ENCODE data around the gene GRIA4.

GRCh38 chr11:105897161-105897560 is 287.3 kb downstream of the GRIA4 start:
- no peak for TF ChIP-seq POLR2A (IDR thresholded peaks at IDR 0.05; ENCODE audit: low read length)
- TF ChIP-seq GATA1 (IDR thresholded peaks at IDR 0.05; ENCODE audit: low read depth, low read length): no peak

Data from erythroblast (primary cell).